HCT116 (cell line): Measurements from ENCODE around the gene BCKDK. TPM values are rescaled to one million over a fixed set of nuclear protein-coding genes. Genes with fewer than 3 reads are reported as not detected.
A peak's percentile ranks its signal among the peaks of the same experiment; 100 is the strongest.

Experiments used
- ATAC-seq: fragments of 200-7000 bp; cut with Tn5 transposase; 2 replicates; pipeline ENCODE4 v1.9.1; 2020; ENCODE audit warnings: mild to moderate bottlenecking, moderate library complexity
- BruUV-seq: library from RNA; stranded (reverse); fragments of 400-500 nt; replicated peaks from 2 replicates; lab custom pipeline; 2021; lab: Mats Ljungman, UMichigan
- CTCF ChIA-PET: fragments of 300-600 bp; sonication (Branson Sonifier 250); formaldehyde crosslinking; loops from one replicate; lab custom pipeline; 2021; ENCODE audit warnings: antibody characterized with exemption; lab: Charles Lee
- POLR2A ChIA-PET: fragments of 300-600, 350-600 bp; sonication (Branson Sonifier 250); formaldehyde crosslinking; loops from one replicate; lab custom pipeline; 2021; ENCODE audit warnings: antibody characterized with exemption; lab: Charles Lee
- RAD21 ChIA-PET, 2 experiments: fragments of 300-600 bp; sonication (Branson Sonifier 250); formaldehyde crosslinking; loops; one replicate each; lab custom pipeline; 2023; ENCODE audit warnings: low total read pairs in 2 of 2; ENCODE audit not compliant: uncharacterized antibody in 2 of 2, unreplicated experiment in 2 of 2, low non-redundant PET in 1 of 2; lab: Charles Lee
- DNase-seq: peaks from one replicate; pipeline ENCODE4 v3.0.0-alpha.2; 2010; ENCODE audit warnings: low read depth, low spot score
- H2AFZ ChIP-seq: fragments of 200-600 bp; shearing (Covaris generic), sonication (generic); 2 replicates; pipeline ENCODE4 v1.6.1; 2017; ENCODE audit warnings: low read depth, mixed run types, mixed read lengths, antibody characterized with exemption, low read length; ENCODE audit not compliant: poor library complexity, severe bottlenecking
- H3K27ac ChIP-seq: 2 replicates; pipeline ENCODE4 v1.5.1; 2012; ENCODE audit warnings: low read depth, low read length
- H3K27me3 ChIP-seq: fragments of 200-600 bp; sonication (generic); 2 replicates; pipeline ENCODE4 v1.6.1; 2016; ENCODE audit warnings: mixed run types, low read length, mixed read lengths; ENCODE audit not compliant: insufficient read depth
- H3K36me3 ChIP-seq, 2 experiments: fragments of 200-500 bp in 1 of 2; fragments of 200-600 bp in 1 of 2; sonication (Bioruptor generic) in 1 of 2; sonication (generic) in 1 of 2; 2 replicates each; pipeline versions ENCODE4 v1.5.1 to v1.6.1; 2014 to 2016; ENCODE audit warnings: low read length in 2 of 2, inconsistent platforms in 1 of 2, mixed read lengths in 1 of 2, mixed run types in 1 of 2; ENCODE audit not compliant: insufficient read depth in 2 of 2, control insufficient read depth in 1 of 2
- H3K4me1 ChIP-seq, 2 experiments: fragments of 200-600 bp in 1 of 2; sonication (generic) in 1 of 2; 2 replicates each; pipeline versions ENCODE4 v1.5.1 to v1.6.1; 2012 to 2017; ENCODE audit warnings: low read length in 2 of 2, inconsistent platforms in 1 of 2, mild to moderate bottlenecking in 1 of 2, mixed read lengths in 1 of 2, mixed run types in 1 of 2, moderate library complexity in 1 of 2; ENCODE audit not compliant: insufficient read depth in 2 of 2, control insufficient read depth in 1 of 2
- H3K4me2 ChIP-seq: fragments of 200-600 bp; sonication (generic); 2 replicates; pipeline ENCODE4 v1.6.1; 2017; ENCODE audit warnings: mixed run types, low read length, mixed read lengths
- H3K4me3 ChIP-seq, 2 experiments: fragments of 200-600 bp in 1 of 2; sonication (generic) in 1 of 2; replicated peaks in 1 of 2; 2 replicates each; pipeline ENCODE4 v1.5.1; 2011 to 2016; ENCODE audit warnings: low read length in 2 of 2, control low read depth in 1 of 2, low read depth in 1 of 2, mild to moderate bottlenecking in 1 of 2, mixed read lengths in 1 of 2, mixed run types in 1 of 2
- H3K79me2 ChIP-seq: fragments of 200-600 bp; sonication (generic); 2 replicates; pipeline ENCODE4 v1.6.1; 2017; ENCODE audit warnings: mild to moderate bottlenecking, mixed run types, low read length, moderate library complexity, mixed read lengths; ENCODE audit not compliant: insufficient read depth
- H3K9ac ChIP-seq: fragments of 200-600 bp; sonication (generic); 2 replicates; pipeline ENCODE4 v1.6.1; 2016; ENCODE audit warnings: low read length, mixed read lengths
- H3K9me2 ChIP-seq: fragments of 200-600 bp; sonication (generic), shearing (Covaris generic); 2 replicates; pipeline ENCODE4 v1.6.1; 2017; ENCODE audit warnings: mixed run types, mild to moderate bottlenecking, moderate library complexity; ENCODE audit not compliant: insufficient read depth
- H3K9me3 ChIP-seq, 2 experiments: fragments of 200-500 bp in 1 of 2; fragments of 200-600 bp in 1 of 2; sonication (Bioruptor generic) in 1 of 2; sonication (generic) in 1 of 2; 2 replicates each; pipeline ENCODE4 v1.6.1; 2014 to 2017; ENCODE audit warnings: low read length in 2 of 2, mixed read lengths in 2 of 2, inconsistent platforms in 1 of 2, low read depth in 1 of 2, mild to moderate bottlenecking in 1 of 2, mixed run types in 1 of 2, moderate library complexity in 1 of 2; ENCODE audit not compliant: control insufficient read depth in 1 of 2, insufficient read depth in 1 of 2
- H4K20me1 ChIP-seq: fragments of 200-600 bp; sonication (generic), shearing (Covaris generic); 2 replicates; pipeline ENCODE4 v1.6.1; 2017; ENCODE audit warnings: mixed run types, mild to moderate bottlenecking, moderate library complexity; ENCODE audit not compliant: insufficient read depth
- CBX3 ChIP-seq: IDR thresholded peaks from 2 replicates; pipeline ENCODE4 v1.6.1; 2012; ENCODE audit warnings: low read depth
- EGR1 ChIP-seq: IDR thresholded peaks from 2 replicates; pipeline ENCODE4 v1.6.1; 2012; ENCODE audit warnings: low read depth
- ELF1 ChIP-seq: IDR thresholded peaks from 2 replicates; pipeline ENCODE4 v1.6.1; 2012; ENCODE audit warnings: low read depth, borderline replicate concordance
- POLR2A ChIP-seq: IDR thresholded peaks from 2 replicates; pipeline ENCODE4 v1.7.0; 2011; ENCODE audit warnings: borderline replicate concordance; ENCODE audit not compliant: insufficient read depth, insufficient read length; ENCODE audit errors: extremely low read depth
- POLR2AphosphoS5 ChIP-seq: IDR thresholded peaks from 2 replicates; pipeline ENCODE4 v1.6.1; 2011; ENCODE audit warnings: mild to moderate bottlenecking, low read depth, low read length, moderate library complexity
- RAD21 ChIP-seq: IDR thresholded peaks from 2 replicates; pipeline ENCODE4 v1.6.1; 2012; ENCODE audit warnings: low read depth, mild to moderate bottlenecking
- SIN3A ChIP-seq: IDR thresholded peaks from 2 replicates; pipeline ENCODE4 v1.6.1; 2012; ENCODE audit warnings: low read depth
- SP1 ChIP-seq: IDR thresholded peaks from 2 replicates; pipeline ENCODE4 v1.6.1; 2012; ENCODE audit warnings: low read depth
- SRF ChIP-seq: IDR thresholded peaks from 2 replicates; pipeline ENCODE4 v1.6.1; 2012; ENCODE audit warnings: low read depth
- TCF7L2 ChIP-seq: IDR thresholded peaks from 2 replicates; pipeline ENCODE4 v1.7.0; 2011; ENCODE audit warnings: borderline replicate concordance, inconsistent platforms; ENCODE audit not compliant: insufficient read depth, insufficient read length; ENCODE audit errors: extremely low read depth
- YY1 ChIP-seq: IDR thresholded peaks from 2 replicates; pipeline ENCODE4 v1.6.1; 2011; ENCODE audit warnings: low read length, low read depth, moderate library complexity, mild to moderate bottlenecking; ENCODE audit not compliant: insufficient replicate concordance; ENCODE audit errors: extremely low read depth
- ZFX ChIP-seq: fragments of 450-650 bp; IDR thresholded peaks from 2 replicates; pipeline ENCODE4 v1.6.1; 2017
- intact Hi-C: fragments of 100-400 bp; cut with micrococcal nuclease; formaldehyde crosslinking; loops from 2 replicates; pipeline ENCODE4 v1.10.0; 2022
- total RNA-seq: library from RNA; stranded (reverse); gene quantifications from one replicate; pipeline ENCODE4 v1.2.1, GENCODE V29; 2021; ENCODE audit not compliant: unreplicated experiment
- TF ChIP-seq, protein P1 (sequence below): IDR thresholded peaks from 2 replicates; pipeline ENCODE4 v1.6.1; 2012
- TF ChIP-seq, protein P2 (sequence below), 3 experiments: fragments of 200-600 bp in 1 of 3; sonication (generic) in 1 of 3; IDR thresholded peaks in 2 of 3; conservative IDR thresholded peaks in 1 of 3; 2 replicates each; pipeline ENCODE4 v1.5.1; 2012 to 2017; ENCODE audit warnings: low read depth in 2 of 3, low read length in 2 of 3, antibody characterized with exemption in 1 of 3, borderline replicate concordance in 1 of 3, control low read depth in 1 of 3, mild to moderate bottlenecking in 1 of 3, mixed read lengths in 1 of 3, mixed run types in 1 of 3, moderate library complexity in 1 of 3; ENCODE audit not compliant: insufficient read depth in 1 of 3
- TF ChIP-seq, protein P3 (sequence below): IDR thresholded peaks from 2 replicates; pipeline ENCODE4 v1.6.1; 2012; ENCODE audit warnings: low read depth
- TF ChIP-seq, protein P4 (sequence below): IDR thresholded peaks from 2 replicates; pipeline ENCODE4 v1.6.1; 2011; ENCODE audit warnings: mild to moderate bottlenecking, low read length, moderate library complexity; ENCODE audit not compliant: insufficient replicate concordance; ENCODE audit errors: extremely low read depth

The BCKDK gene
- total RNA-seq, 1 experiment from 2014 or later = 60.7 TPM

DNA sequence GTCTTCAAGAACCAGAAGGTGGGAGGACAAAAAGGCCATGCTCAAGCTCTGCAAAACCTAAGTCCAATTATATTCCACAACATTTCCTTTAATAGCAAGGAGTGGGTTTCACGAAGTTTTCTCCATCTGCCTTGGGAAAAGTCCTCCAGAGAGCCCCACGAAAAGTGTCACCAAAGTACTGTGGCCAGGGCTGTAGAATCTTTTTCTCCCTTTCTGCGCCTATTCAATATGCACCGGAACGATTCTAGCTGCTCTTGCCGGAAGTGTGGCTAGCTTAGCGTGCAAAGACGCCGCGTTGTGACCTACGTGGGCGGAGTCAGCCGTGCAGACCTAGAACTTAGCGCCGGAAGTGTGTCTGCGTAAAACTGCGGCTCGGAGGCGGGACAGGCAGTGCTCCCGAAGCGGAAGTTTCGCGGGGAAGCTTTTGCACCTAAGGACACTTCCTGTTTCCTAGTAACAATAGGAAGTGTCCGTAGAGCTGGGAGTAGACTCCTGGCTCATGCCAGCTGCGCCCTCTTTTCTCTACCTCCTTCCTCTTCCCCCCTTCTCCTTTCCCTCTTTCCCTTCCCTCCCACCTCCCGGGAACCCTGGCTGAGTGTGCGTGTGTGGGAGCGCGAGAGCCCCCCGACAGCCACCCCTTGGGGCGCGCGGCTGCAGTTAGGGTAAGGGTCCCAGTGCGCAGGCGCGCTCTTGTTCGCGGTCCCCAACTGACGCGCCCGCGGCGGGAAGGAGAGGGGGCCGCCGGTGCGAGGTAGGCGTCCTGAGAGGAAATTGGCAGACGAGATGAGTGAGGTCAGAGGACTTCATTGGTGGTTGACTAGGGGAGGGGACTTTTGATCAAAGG lies 34.0 kb upstream of the BCKDK start, which contains the start of the genes ZNF646 and ZNF668:
Gene ZNF646, plus strand, starts transcription at position 453 of the 844 bp plus-strand sequence. CDS start 1,903 bp downstream, outside the sequence.
Gene ZNF668, minus strand, starts transcription at position 271 of the 844 bp plus-strand sequence. CDS start 9,781 bp downstream, outside the sequence.
- Histone ChIP-seq H4K20me1 (no peaks in the 10 kb centered on the region), H3K36me3 (peaks cover 14 to 31% of the 10 kb centered on the region in 2 experiments), H3K79me2 (peaks cover 71% of the 10 kb centered on the region), H3K4me3 (peak within 1 kb of the TSS; percentile 87 to 99), H2AFZ (no peak within 1 kb of the TSS), H3K9me2 (no peaks in the 10 kb centered on the region), H3K9ac (peak within 1 kb of the TSS; percentile 95), H3K27ac (peak within 1 kb of the TSS; percentile 100), H3K4me2 (peak within 1 kb of the TSS; percentile 97), H3K27me3 (no peaks in the 10 kb centered on the region), H3K4me1 (peaks cover 8 to 18% of the 10 kb centered on the region in 2 experiments; a peak in 3 of 4 replicates), H3K9me3 (no peaks in the 10 kb centered on the region)
- CTCF ChIA-PET = interaction anchor here (1.0 to 1.2 kb wide), 7 partner anchors 18 to 795 kb away, joined by 3 to 7 read pairs (median 4); partner anchors contain the start of genes HSD3B7 and ZNF843
- intact Hi-C loops = loop anchor here (1.0 to 10.0 kb wide), 5 partner anchors 20 to 381 kb away; partner anchors contain the start of genes ARMC5, PRSS8, STX4 and VKORC1
- RAD21 ChIA-PET = interaction anchor here (0.8 to 1.5 kb wide), 4 partner anchors 43 to 89 kb away, joined by 3 to 7 read pairs (median 4); partner anchors contain the start of genes HSD3B7 (in 1 of the 2) and KAT8 (in 1 of the 2)
- DNase-seq = peak; percentile 99
- BruUV-seq = no TSS peak
- POLR2A ChIA-PET = interaction anchor here (1.0 to 1.6 kb wide), 10 partner anchors 18 to 140 kb away, joined by 3 to 8 read pairs (median 4); partner anchors contain the start of genes HSD3B7, KAT8, STX4 and TRIM72
- TF ChIP-seq, protein P1, sequence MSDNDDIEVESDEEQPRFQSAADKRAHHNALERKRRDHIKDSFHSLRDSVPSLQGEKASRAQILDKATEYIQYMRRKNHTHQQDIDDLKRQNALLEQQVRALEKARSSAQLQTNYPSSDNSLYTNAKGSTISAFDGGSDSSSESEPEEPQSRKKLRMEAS = peak; percentile 85
- TF ChIP-seq POLR2AphosphoS5 (peak; percentile 95), EGR1 (peak; percentile 80), CBX3 (peak; percentile 93), YY1 (peak; percentile 72), SRF (peak; percentile 95), SIN3A (peak; percentile 84), TCF7L2 (peak; percentile 82), POLR2A (peak; percentile 61), RAD21 (no peak), ZFX (no peak), ELF1 (peak; percentile 93), SP1 (peak; percentile 95)
- TF ChIP-seq, protein P2, sequence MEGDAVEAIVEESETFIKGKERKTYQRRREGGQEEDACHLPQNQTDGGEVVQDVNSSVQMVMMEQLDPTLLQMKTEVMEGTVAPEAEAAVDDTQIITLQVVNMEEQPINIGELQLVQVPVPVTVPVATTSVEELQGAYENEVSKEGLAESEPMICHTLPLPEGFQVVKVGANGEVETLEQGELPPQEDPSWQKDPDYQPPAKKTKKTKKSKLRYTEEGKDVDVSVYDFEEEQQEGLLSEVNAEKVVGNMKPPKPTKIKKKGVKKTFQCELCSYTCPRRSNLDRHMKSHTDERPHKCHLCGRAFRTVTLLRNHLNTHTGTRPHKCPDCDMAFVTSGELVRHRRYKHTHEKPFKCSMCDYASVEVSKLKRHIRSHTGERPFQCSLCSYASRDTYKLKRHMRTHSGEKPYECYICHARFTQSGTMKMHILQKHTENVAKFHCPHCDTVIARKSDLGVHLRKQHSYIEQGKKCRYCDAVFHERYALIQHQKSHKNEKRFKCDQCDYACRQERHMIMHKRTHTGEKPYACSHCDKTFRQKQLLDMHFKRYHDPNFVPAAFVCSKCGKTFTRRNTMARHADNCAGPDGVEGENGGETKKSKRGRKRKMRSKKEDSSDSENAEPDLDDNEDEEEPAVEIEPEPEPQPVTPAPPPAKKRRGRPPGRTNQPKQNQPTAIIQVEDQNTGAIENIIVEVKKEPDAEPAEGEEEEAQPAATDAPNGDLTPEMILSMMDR (IDR thresholded peaks at IDR 0.05 in 2 of 3, conservative IDR thresholded peaks at IDR 0.05 in 1 of 3; ENCODE audit: borderline replicate concordance in 1 of 3, insufficient read depth in 1 of 3, low read depth in 2 of 3, low read length in 2 of 3) = no peak
- TF ChIP-seq, protein P3, sequence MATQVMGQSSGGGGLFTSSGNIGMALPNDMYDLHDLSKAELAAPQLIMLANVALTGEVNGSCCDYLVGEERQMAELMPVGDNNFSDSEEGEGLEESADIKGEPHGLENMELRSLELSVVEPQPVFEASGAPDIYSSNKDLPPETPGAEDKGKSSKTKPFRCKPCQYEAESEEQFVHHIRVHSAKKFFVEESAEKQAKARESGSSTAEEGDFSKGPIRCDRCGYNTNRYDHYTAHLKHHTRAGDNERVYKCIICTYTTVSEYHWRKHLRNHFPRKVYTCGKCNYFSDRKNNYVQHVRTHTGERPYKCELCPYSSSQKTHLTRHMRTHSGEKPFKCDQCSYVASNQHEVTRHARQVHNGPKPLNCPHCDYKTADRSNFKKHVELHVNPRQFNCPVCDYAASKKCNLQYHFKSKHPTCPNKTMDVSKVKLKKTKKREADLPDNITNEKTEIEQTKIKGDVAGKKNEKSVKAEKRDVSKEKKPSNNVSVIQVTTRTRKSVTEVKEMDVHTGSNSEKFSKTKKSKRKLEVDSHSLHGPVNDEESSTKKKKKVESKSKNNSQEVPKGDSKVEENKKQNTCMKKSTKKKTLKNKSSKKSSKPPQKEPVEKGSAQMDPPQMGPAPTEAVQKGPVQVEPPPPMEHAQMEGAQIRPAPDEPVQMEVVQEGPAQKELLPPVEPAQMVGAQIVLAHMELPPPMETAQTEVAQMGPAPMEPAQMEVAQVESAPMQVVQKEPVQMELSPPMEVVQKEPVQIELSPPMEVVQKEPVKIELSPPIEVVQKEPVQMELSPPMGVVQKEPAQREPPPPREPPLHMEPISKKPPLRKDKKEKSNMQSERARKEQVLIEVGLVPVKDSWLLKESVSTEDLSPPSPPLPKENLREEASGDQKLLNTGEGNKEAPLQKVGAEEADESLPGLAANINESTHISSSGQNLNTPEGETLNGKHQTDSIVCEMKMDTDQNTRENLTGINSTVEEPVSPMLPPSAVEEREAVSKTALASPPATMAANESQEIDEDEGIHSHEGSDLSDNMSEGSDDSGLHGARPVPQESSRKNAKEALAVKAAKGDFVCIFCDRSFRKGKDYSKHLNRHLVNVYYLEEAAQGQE = no peak
- TF ChIP-seq, protein P4, sequence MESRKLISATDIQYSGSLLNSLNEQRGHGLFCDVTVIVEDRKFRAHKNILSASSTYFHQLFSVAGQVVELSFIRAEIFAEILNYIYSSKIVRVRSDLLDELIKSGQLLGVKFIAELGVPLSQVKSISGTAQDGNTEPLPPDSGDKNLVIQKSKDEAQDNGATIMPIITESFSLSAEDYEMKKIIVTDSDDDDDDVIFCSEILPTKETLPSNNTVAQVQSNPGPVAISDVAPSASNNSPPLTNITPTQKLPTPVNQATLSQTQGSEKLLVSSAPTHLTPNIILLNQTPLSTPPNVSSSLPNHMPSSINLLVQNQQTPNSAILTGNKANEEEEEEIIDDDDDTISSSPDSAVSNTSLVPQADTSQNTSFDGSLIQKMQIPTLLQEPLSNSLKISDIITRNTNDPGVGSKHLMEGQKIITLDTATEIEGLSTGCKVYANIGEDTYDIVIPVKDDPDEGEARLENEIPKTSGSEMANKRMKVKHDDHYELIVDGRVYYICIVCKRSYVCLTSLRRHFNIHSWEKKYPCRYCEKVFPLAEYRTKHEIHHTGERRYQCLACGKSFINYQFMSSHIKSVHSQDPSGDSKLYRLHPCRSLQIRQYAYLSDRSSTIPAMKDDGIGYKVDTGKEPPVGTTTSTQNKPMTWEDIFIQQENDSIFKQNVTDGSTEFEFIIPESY = no peak
- peak; percentile 86 for ATAC-seq
